HepG2 (cell line): ENCODE measurements around the gene CCDC38. TPM values are rescaled to one million over a fixed set of nuclear protein-coding genes. Genes with fewer than 3 reads are reported as not detected.
A peak's percentile ranks its signal among the peaks of the same experiment; 100 is the strongest.

Experiments
- BRCA1 ChIP-seq: sonication (generic); formaldehyde crosslinking; IDR thresholded peaks from 2 replicates; pipeline ENCODE4 v1.4.0; 2020; ENCODE audit warnings: missing genetic modification reagents
- HDAC2 ChIP-seq: sonication (generic); formaldehyde crosslinking; IDR thresholded peaks from 2 replicates; pipeline ENCODE4 v1.4.0; 2020; ENCODE audit warnings: missing genetic modification reagents
- MIER2 ChIP-seq: IDR thresholded peaks from 2 replicates; pipeline ENCODE4 v1.6.1; 2016; ENCODE audit warnings: missing biosample characterization, missing genetic modification reagents
- ONECUT2 ChIP-seq: sonication (generic); formaldehyde crosslinking; IDR thresholded peaks from 2 replicates; pipeline ENCODE4 v1.4.0; 2020; ENCODE audit warnings: missing genetic modification reagents
- PAX8 ChIP-seq: sonication (generic); formaldehyde crosslinking; IDR thresholded peaks from 2 replicates; pipeline ENCODE4 v1.8.0; 2022; ENCODE audit warnings: mild to moderate bottlenecking, missing genetic modification reagents, borderline replicate concordance
- POGZ ChIP-seq: sonication (generic); formaldehyde crosslinking; IDR thresholded peaks from 2 replicates; pipeline ENCODE4 v1.4.0; 2020; ENCODE audit warnings: mild to moderate bottlenecking, missing genetic modification reagents
- RXRB ChIP-seq: IDR thresholded peaks from 2 replicates; pipeline ENCODE4 v1.6.1; 2016; ENCODE audit warnings: borderline replicate concordance, missing genetic modification reagents, missing compliant biosample characterization
- SNRNP70 ChIP-seq: fragments of 200-400 bp; formaldehyde crosslinking; IDR thresholded peaks from 2 replicates; pipeline ENCODE4 v1.6.1; 2017; ENCODE audit warnings: mild to moderate bottlenecking, low read depth, low read length, moderate library complexity
- SOX5 ChIP-seq: IDR thresholded peaks from 2 replicates; pipeline ENCODE4 v1.6.1; 2016; ENCODE audit warnings: borderline replicate concordance
- SRSF4 ChIP-seq: fragments of 200-400 bp; formaldehyde crosslinking; IDR thresholded peaks from one replicate; pipeline ENCODE4 v1.6.1; 2018; ENCODE audit warnings: mild to moderate bottlenecking, low read depth, low read length, moderate library complexity; ENCODE audit not compliant: poor library complexity, severe bottlenecking
- TARDBP ChIP-seq: sonication (generic); formaldehyde crosslinking; IDR thresholded peaks from 2 replicates; pipeline ENCODE4 v1.8.0; 2022; ENCODE audit warnings: mild to moderate bottlenecking, missing genetic modification reagents
- THAP11 ChIP-seq: IDR thresholded peaks from 2 replicates; pipeline ENCODE4 v1.6.1; 2016; ENCODE audit warnings: missing biosample characterization, missing genetic modification reagents
- THYN1 ChIP-seq: sonication (generic); formaldehyde crosslinking; IDR thresholded peaks from 2 replicates; pipeline ENCODE4 v1.8.1; 2023; ENCODE audit warnings: low read depth, mild to moderate bottlenecking, moderate library complexity, missing genetic modification reagents, borderline replicate concordance
- ZBTB38 ChIP-seq: sonication (generic); formaldehyde crosslinking; IDR thresholded peaks from 2 replicates; pipeline ENCODE4 v1.5.1; 2020; ENCODE audit warnings: mild to moderate bottlenecking, missing genetic modification reagents
- ZNF224 ChIP-seq: sonication (generic); formaldehyde crosslinking; IDR thresholded peaks from 2 replicates; pipeline ENCODE4 v1.5.0; 2020; ENCODE audit warnings: mild to moderate bottlenecking, missing genetic modification reagents
- ZNF264 ChIP-seq: sonication (generic); formaldehyde crosslinking; IDR thresholded peaks from 2 replicates; pipeline ENCODE4 v1.4.0; 2020; ENCODE audit warnings: missing genetic modification reagents
- ZNF543 ChIP-seq: sonication (generic); formaldehyde crosslinking; IDR thresholded peaks from 2 replicates; pipeline ENCODE4 v1.4.0; 2020; ENCODE audit warnings: mild to moderate bottlenecking, missing genetic modification reagents
- ZNF670 ChIP-seq: sonication (generic); formaldehyde crosslinking; IDR thresholded peaks from 2 replicates; pipeline ENCODE4 v1.8.0; 2022; ENCODE audit warnings: mild to moderate bottlenecking, missing genetic modification reagents, borderline replicate concordance
- ZNF839 ChIP-seq: sonication (generic); formaldehyde crosslinking; IDR thresholded peaks from 2 replicates; pipeline ENCODE4 v1.4.0; 2020; ENCODE audit warnings: missing genetic modification reagents, mild to moderate bottlenecking, borderline replicate concordance
- polyA plus RNA-seq, 8 experiments: library from polyadenylated mRNA; depleted of rRNA in 3 of 8; stranded (reverse) in 7 of 8; unstranded in 1 of 8; fragments of >200 nt; fragmentation: Illumina TruSeq in 4 of 8; extraction: Trizol in 4 of 8; gene quantifications; 2 replicates each; pipeline versions ENCODE4 v1.2.1 to v1.2.3, GENCODE V29; 2011 to 2016; ENCODE audit warnings: low read depth in 4 of 8, missing spikeins in 1 of 8, mixed read lengths in 1 of 8; ENCODE audit not compliant: insufficient read depth in 1 of 8
- total RNA-seq, 5 experiments: library from RNA; depleted of rRNA; stranded (reverse); fragments of >200 nt; fragmentation: Illumina TruSeq; extraction: Trizol; gene quantifications; 2 replicates each; pipeline ENCODE4 v1.2.3, GENCODE V29; 2016; ENCODE audit warnings: low read depth in 1 of 5
- TF ChIP-seq, protein P1 (sequence below): sonication (generic); formaldehyde crosslinking; IDR thresholded peaks from 2 replicates; pipeline ENCODE4 v1.4.0; 2020; ENCODE audit warnings: missing genetic modification reagents
- TF ChIP-seq, protein P2 (sequence below): sonication (generic); formaldehyde crosslinking; IDR thresholded peaks from 2 replicates; pipeline ENCODE4 v1.4.0; 2020; ENCODE audit warnings: missing genetic modification reagents, mild to moderate bottlenecking, borderline replicate concordance

CCDC38 gene
- total and polyA plus RNA-seq, 2 of the 13 experiments (the other 11 are each of a cell fraction or from before 2014, with no cell fraction given): 0.24 to 0.32 TPM

DNA sequence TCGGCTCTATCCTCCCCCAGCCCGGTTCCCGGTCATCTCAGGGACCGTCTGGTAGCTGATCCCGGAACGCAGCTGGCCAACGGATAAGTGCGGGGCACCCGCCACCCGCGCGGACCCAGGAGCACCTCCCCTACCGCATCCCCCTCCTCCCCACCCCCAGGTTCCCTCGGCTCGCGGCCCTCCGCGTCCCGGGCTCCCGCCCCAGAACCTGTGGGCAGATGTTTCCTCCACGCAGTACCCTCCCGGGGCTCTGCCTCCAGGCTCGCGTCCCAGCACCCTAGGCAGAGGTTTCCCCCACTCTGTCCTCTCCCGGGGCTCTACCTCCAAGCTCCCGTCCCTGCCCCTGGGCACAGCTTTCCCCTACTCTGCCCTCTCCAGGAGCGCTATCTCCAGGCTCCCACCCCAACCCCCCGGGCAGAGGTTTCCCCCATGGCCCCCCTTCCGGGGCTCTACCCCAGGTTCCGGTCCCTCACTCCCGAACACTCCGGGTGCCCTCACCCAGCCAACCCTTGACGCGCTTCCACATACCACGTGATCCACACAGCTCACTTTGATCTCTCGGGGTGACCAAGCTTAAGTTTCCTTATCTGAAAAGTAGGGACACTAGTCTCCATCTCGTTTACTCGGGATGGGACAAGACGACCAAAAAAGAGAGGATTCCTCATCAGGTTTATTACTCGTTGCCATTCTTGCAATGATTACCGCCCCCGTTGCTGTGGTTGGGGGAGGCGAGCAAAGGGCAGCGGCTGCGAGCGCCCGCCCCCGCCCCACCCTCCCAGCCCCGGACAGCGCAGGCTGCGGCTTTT lies at the start of gene CCDC38 (continued):
- TF ChIP-seq POGZ: peak; percentile 45; the same call in 1 of the 2 replicates
- 0 out of 2 replicates have a peak, but pooled peaks have one; percentile 26 for TF ChIP-seq ZNF839 (CRISPR knock-in tag)
- TF ChIP-seq PAX8 (CRISPR knock-in tag): no peak
- TF ChIP-seq HDAC2 (CRISPR knock-in tag): peak; percentile 22; the same call in 1 of the 2 replicates
- 0 out of 2 replicates have a peak, but pooled peaks have one; percentile 16 for TF ChIP-seq RXRB (CRISPR knock-in tag)
- no peak for TF ChIP-seq THYN1 (CRISPR knock-in tag)
- TF ChIP-seq SOX5 (CRISPR knock-in tag): peak; percentile 34; the same call in 1 of the 2 replicates
- peak; percentile 77; the same call in 1 of the 2 replicates for TF ChIP-seq TARDBP (CRISPR knock-in tag)
- 0 out of 2 replicates have a peak, but pooled peaks have one; percentile 51 for TF ChIP-seq THAP11
- TF ChIP-seq ZNF264 (CRISPR knock-in tag): peak; percentile 41
- 0 out of 2 replicates have a peak, but pooled peaks have one; percentile 21 for TF ChIP-seq ZNF543 (CRISPR knock-in tag)
- TF ChIP-seq ZNF670: peak; percentile 61; the same call in 1 of the 2 replicates
- TF ChIP-seq SRSF4: no peak
- TF ChIP-seq ZNF224 (CRISPR knock-in tag): peak; percentile 65; the same call in 1 of the 2 replicates
- peak; percentile 5; the same call in 1 of the 2 replicates for TF ChIP-seq ZBTB38 (CRISPR knock-in tag)
- TF ChIP-seq, protein P1, sequence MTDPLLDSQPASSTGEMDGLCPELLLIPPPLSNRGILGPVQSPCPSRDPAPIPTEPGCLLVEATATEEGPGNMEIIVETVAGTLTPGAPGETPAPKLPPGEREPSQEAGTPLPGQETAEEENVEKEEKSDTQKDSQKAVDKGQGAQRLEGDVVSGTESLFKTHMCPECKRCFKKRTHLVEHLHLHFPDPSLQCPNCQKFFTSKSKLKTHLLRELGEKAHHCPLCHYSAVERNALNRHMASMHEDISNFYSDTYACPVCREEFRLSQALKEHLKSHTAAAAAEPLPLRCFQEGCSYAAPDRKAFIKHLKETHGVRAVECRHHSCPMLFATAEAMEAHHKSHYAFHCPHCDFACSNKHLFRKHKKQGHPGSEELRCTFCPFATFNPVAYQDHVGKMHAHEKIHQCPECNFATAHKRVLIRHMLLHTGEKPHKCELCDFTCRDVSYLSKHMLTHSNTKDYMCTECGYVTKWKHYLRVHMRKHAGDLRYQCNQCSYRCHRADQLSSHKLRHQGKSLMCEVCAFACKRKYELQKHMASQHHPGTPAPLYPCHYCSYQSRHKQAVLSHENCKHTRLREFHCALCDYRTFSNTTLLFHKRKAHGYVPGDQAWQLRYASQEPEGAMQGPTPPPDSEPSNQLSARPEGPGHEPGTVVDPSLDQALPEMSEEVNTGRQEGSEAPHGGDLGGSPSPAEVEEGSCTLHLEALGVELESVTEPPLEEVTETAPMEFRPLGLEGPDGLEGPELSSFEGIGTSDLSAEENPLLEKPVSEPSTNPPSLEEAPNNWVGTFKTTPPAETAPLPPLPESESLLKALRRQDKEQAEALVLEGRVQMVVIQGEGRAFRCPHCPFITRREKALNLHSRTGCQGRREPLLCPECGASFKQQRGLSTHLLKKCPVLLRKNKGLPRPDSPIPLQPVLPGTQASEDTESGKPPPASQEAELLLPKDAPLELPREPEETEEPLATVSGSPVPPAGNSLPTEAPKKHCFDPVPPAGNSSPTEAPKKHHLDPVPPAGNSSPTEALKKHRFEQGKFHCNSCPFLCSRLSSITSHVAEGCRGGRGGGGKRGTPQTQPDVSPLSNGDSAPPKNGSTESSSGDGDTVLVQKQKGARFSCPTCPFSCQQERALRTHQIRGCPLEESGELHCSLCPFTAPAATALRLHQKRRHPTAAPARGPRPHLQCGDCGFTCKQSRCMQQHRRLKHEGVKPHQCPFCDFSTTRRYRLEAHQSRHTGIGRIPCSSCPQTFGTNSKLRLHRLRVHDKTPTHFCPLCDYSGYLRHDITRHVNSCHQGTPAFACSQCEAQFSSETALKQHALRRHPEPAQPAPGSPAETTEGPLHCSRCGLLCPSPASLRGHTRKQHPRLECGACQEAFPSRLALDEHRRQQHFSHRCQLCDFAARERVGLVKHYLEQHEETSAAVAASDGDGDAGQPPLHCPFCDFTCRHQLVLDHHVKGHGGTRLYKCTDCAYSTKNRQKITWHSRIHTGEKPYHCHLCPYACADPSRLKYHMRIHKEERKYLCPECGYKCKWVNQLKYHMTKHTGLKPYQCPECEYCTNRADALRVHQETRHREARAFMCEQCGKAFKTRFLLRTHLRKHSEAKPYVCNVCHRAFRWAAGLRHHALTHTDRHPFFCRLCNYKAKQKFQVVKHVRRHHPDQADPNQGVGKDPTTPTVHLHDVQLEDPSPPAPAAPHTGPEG: no peak
- no peak for TF ChIP-seq SNRNP70
- peak; percentile 46; the same call in 1 of the 2 replicates for TF ChIP-seq BRCA1
- TF ChIP-seq, protein P2, sequence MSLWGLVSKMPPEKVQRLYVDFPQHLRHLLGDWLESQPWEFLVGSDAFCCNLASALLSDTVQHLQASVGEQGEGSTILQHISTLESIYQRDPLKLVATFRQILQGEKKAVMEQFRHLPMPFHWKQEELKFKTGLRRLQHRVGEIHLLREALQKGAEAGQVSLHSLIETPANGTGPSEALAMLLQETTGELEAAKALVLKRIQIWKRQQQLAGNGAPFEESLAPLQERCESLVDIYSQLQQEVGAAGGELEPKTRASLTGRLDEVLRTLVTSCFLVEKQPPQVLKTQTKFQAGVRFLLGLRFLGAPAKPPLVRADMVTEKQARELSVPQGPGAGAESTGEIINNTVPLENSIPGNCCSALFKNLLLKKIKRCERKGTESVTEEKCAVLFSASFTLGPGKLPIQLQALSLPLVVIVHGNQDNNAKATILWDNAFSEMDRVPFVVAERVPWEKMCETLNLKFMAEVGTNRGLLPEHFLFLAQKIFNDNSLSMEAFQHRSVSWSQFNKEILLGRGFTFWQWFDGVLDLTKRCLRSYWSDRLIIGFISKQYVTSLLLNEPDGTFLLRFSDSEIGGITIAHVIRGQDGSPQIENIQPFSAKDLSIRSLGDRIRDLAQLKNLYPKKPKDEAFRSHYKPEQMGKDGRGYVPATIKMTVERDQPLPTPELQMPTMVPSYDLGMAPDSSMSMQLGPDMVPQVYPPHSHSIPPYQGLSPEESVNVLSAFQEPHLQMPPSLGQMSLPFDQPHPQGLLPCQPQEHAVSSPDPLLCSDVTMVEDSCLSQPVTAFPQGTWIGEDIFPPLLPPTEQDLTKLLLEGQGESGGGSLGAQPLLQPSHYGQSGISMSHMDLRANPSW (CRISPR knock-in tag): no peak
- 0 out of 2 replicates have a peak, but pooled peaks have one; percentile 5 for TF ChIP-seq MIER2 (CRISPR knock-in tag)
- no peak for TF ChIP-seq ONECUT2 (CRISPR knock-in tag)
